Esophagus squamous epithelium (tissue), 4 donors: ENCODE measurements around the gene AOC2.

Experiments used
- CTCF ChIP-seq, 6 experiments: fragments of 450-650 bp in 4 of 6; fragments of 200-600 bp in 2 of 6; sonication (generic) in 2 of 6; IDR thresholded peaks; one replicate each; pipeline ENCODE4 v1.5.1; 2016 to 2019; ENCODE audit warnings: antibody characterized with exemption in 6 of 6, mild to moderate bottlenecking in 4 of 6, moderate library complexity in 4 of 6
- POLR2A ChIP-seq, 4 donors: fragments of 450-650 bp; IDR thresholded peaks; one replicate each; pipeline ENCODE4 v1.6.1; 2017; ENCODE audit warnings: antibody characterized with exemption in 4 of 4, mild to moderate bottlenecking in 4 of 4, moderate library complexity in 3 of 4

DNA sequence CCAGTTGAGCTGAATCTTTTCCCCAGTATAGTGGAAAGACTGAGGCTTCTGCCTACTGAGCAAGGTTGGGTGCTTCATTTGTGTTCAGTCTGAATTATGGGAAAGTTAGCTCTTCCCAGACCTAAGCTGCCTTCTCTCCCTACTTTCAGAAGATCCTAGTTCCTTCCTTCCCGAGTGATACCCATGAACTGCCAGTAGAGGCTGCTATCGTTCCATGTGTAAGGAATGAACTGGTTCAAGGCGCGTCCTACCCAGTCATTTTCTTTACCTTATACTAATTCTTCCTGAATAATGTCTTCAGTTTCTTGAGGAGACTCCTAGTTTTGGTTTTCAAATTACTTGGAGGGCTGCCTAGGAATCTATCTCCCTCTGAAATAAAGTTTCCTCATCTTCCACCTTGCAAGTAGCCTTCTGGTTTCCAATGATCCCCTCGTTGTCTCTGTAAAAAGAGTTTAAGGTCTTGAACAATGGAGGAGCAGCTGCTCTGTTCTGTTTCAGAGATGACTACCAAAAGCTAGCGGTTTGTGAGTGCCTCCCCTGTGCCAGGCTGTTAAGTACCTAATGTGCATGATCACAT is 934 bp upstream of the AOC2 start:
- peak; percentile 49 to 90 (median 84) for TF ChIP-seq CTCF (IDR thresholded peaks at IDR 0.05)
- no peak for TF ChIP-seq POLR2A (IDR thresholded peaks at IDR 0.05)
